Adipose tissue (tissue), 3 donors: Measurements from ENCODE around the gene TMEM53. TPM values are rescaled to one million over a fixed set of nuclear protein-coding genes. Genes with fewer than 3 reads are reported as not detected.
"Not testable (repeated sequence)": the region's sequence is repeated elsewhere in the genome, so short reads cannot be mapped to it uniquely, and the experiment has no call there.

Source experiments
- H3K27ac ChIP-seq: one replicate; pipeline ENCODE4 v1.5.1; 2013; ENCODE audit warnings: low read depth, low read length
- whole genome bisulfite sequencing, 3 donors: extraction: QIAGEN DNeasy Blood & Tissue Kit; methylation state at CpG; one replicate each; pipeline ENCODE4 v1.1.7; 2013; 5-methylcytosine and 5-hydroxymethylcytosine counted together
- polyA plus RNA-seq, 3 donors: library from polyadenylated mRNA; stranded (reverse); fragments of 200-250 nt; gene quantifications; one replicate each; pipeline ENCODE4 v1.2.3, GENCODE V29; 2013
- donor health status: healthy with polysubstance abuse.
- donor health status: Bipolar disorder and iron deficiency.
- donor health status: healthy.

The TMEM53 gene
- polyA plus RNA-seq, 3 donors = 9.0 to 24.6 (median 13.3) TPM

DNA sequence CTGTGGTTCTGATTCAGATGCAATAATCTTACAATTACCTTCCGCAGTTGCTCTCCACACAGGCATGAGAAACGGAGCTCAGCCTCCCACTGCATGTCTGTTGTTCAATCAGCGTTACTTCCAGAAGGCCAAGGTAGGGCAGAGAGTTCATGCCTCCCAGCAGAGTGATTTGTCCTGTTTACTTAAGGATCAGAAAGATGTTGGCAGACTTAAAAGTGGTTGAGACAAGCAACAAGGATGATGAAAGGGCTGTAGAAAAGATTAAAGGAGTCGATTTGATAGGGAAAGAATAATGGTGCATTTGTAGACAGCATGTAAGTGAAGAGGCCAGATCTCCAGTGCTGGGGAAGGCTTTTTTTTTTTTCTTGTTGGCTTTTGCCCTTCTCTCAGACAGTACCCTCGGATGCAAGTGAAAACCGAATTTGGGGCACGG is 26.9 kb upstream of the TMEM53 start:
- WGBS, 3 donors = 74 to 81% (median 75%) methylated on average over 7 of the region's 7 CpGs
- no peak overlapping the region for H3K27ac ChIP-seq

DNA sequence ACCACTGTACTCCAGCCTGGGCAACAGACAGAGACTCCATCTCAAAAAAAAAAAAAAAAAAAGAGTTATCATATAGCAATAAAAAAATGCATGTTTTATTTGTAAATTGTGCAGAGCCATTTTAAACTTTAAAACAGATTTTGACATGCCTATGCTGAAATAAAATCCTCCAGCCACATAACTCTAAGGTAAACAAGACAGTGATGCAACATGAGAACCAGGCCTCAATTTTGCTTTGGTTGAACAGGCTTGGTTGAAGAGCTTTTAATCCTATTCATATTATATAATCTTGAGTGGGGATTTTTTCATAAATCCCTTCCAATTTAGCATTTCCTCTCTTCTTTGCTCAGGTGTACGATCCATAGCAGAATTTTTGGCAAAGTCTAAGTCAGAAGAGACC is 26.3 kb upstream of the TMEM53 start:
- no peak overlapping the region for H3K27ac ChIP-seq
- WGBS, 3 donors = 78 to 89% (median 87%) methylated on average over 1 of the region's 1 CpG

- H3K27ac ChIP-seq = not testable (repeated sequence)
- 91 to 97% (median 93%) methylated on average over 9 of the region's 9 CpGs for WGBS, 3 donors
These were observed 25.1 kb upstream of the TMEM53 start for GRCh38 chr1:44699375-44699774.

DNA sequence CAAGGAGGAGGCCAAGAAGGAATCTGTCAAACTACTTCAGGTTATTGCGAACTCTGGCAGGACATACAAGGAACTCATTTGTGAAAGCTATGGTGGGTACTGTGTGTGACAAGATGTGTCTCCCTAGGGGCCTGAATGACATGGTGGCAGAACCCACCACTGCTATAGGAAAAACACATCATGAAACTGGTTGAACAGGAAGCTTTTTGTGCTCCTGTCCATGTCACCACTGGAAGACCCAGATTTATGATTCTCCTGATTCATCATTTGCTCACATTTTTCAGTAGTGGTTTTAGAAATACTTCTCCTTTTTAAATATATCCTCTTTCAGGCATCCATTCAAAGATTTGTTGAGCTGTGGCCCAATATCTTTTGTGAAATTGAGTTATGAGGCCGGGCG is 23.9 kb upstream of the TMEM53 start:
- WGBS, 3 donors = 66 to 86% (median 75%) methylated on average over 3 of the region's 3 CpGs
- H3K27ac ChIP-seq = no peak overlapping the region

GRCh38 chr1:44696789-44697345 is 22.6 kb upstream of the TMEM53 start:
- 62 to 67% (median 67%) methylated on average over 7 of the region's 7 CpGs for WGBS, 3 donors
- H3K27ac ChIP-seq = no peak overlapping the region

- 83 to 95% (median 94%) methylated on average over 3 of the region's 3 CpGs for WGBS, 3 donors
These were observed 21.8 kb upstream of the TMEM53 start for GRCh38 chr1:44696101-44696500.

GRCh38 chr1:44695671-44696070 is 21.4 kb upstream of the TMEM53 start:
- 88 to 94% (median 93%) methylated on average over 4 of the region's 4 CpGs for WGBS, 3 donors
- no peak overlapping the region for H3K27ac ChIP-seq

More at GRCh38 chr1:44696101-44696500, 21.8 kb upstream of the TMEM53 start:
- no peak overlapping the region for H3K27ac ChIP-seq

- 92 to 96% (median 94%) methylated on average over 7 of the region's 7 CpGs for WGBS, 3 donors
- H3K27ac ChIP-seq = no peak overlapping the region
These were observed 20.7 kb upstream of the TMEM53 start for GRCh38 chr1:44694863-44695478.

GRCh38 chr1:44693900-44694299 is 19.6 kb upstream of the TMEM53 start:
- WGBS, 3 donors = 93 to 95% (median 95%) methylated on average over 3 of the region's 3 CpGs
- no peak overlapping the region for H3K27ac ChIP-seq

- H3K27ac ChIP-seq = no peak overlapping the region
- 85 to 87% (median 85%) methylated on average over 2 of the region's 2 CpGs for WGBS, 3 donors
These were observed 18.9 kb upstream of the TMEM53 start for GRCh38 chr1:44693159-44693558.

- no peak overlapping the region for H3K27ac ChIP-seq
- 85% methylated on average over 3 of the region's 3 CpGs for WGBS, 3 donors
These were observed 15.1 kb upstream of the TMEM53 start for GRCh38 chr1:44689447-44689765.

DNA sequence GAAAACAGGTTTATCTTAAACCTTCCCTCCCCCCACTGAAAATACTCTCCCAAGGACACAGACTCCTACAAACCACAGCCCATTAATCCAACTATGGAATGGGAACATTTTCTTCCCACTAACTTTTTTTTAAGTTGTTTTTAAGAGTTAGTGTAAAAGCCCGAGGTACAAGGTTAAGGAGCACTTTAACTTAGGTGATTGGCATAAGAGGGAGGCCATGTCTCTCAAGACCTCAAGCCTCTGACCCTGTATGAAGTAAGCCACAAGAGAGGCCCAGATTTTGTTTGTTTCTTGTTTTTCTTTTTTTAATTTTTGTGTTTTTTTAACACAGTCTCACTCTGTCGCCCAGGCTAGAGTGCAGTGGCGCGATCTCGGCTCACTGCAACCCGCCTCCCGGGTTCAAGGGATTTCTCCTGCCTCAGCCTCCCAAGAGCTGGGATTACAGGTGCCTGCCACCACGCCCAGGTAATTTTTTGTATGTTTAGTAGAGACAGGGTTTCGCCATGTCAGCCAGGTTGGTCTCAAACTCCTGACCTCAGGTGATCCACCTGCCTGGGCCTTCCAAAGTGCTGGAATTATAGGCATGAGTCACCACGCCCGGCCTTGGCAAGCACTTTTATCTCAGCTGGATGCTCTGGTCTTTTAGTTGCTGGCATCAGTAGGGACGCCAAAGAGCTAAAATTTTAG is 14.6 kb upstream of the TMEM53 start:
- no peak overlapping the region for H3K27ac ChIP-seq
- WGBS, 3 donors = 81 to 90% (median 86%) methylated on average over 12 of the region's 12 CpGs

GRCh38 chr1:44685881-44686280 is 11.6 kb upstream of the TMEM53 start:
- 71 to 88% (median 75%) methylated on average over 8 of the region's 8 CpGs for WGBS, 3 donors
- H3K27ac ChIP-seq = no peak overlapping the region

DNA sequence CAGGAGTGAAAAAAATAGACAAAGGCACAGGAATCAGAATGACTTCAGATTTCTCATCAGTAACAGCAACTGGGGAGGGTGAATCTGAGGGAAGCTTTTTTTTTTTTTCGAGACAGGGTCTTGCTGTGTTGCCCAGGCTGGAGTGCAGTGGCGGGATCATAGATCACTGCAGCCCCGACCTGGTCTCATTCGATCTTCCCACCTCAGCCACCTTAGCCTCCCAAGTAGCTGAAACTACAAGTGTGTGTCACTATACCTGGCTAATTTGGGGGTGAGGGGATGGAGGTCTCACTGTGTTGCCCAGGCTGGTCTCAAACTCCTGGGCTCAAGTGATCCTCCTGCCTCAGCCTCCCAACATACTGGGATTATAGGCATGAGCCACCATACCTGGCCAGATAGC is 10.9 kb upstream of the TMEM53 start:
- H3K27ac ChIP-seq = no peak overlapping the region
- 90 to 96% (median 90%) methylated on average over 4 of the region's 4 CpGs for WGBS, 3 donors

- WGBS, 3 donors = 54 to 79% (median 70%) methylated on average over 1 of the region's 1 CpG
- no peak overlapping the region for H3K27ac ChIP-seq
These were observed 10.2 kb upstream of the TMEM53 start for GRCh38 chr1:44684525-44684924.

- 69 to 100% (median 83%) methylated on average over 3 of the region's 3 CpGs for WGBS, 3 donors
These were observed 8.6 kb upstream of the TMEM53 start for GRCh38 chr1:44682883-44683265.

DNA sequence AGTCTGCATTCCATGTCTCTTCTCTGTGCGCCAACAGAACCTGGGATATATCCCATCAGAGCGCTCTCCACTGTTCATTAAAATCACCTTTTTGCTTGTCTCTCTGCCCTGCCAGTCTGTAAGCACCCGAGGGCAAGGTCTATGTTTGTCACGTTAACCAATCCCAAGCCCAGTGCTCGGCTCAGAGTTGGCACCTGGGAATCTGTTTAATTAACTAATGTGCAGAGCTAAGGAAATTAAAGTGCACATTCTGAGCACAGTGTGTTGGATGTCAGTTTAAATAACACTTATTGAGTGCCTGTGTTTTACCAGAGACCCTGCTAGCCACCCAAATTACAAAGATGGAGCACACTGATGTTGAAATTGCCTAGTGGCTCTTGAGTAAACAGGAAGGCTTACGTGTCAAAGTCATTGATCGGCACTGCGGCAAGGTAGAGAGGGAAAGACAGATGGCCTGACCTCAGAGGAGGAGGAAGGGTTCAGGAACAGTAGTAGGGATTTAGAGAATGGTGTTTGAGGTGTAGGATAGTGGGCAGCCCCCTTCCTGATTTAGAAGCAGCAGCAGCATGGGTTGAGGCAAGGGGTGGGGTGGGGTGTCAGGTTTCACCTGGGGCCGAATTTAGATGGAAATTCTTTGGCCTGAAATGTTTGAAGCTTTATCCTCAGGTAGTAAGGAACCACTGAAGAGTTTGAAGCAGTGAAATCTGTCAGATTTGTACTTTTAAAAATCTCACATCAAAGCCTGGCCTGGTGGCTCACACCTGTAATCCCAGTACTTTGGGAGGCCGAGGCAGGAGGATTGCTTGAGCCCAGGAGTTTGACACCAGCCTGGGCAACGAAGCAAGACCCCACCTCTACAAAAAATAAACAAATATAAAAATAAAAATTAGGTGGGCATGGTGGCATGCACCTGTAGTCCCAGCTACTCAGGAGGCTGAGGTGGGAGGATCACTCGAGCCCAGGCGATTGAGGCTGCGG is 7.9 kb upstream of the TMEM53 start:
- WGBS, 3 donors = 67 to 78% (median 77%) methylated on average over 14 of the region's 14 CpGs
- no peak overlapping the region for H3K27ac ChIP-seq

More at GRCh38 chr1:44682883-44683265, 8.6 kb upstream of the TMEM53 start:
- H3K27ac ChIP-seq = no peak overlapping the region

GRCh38 chr1:44679468-44679867 is 5.2 kb upstream of the TMEM53 start:
- no peak overlapping the region for H3K27ac ChIP-seq
- WGBS, 3 donors = 86 to 91% (median 86%) methylated on average over 5 of the region's 5 CpGs

GRCh38 chr1:44678626-44679025 is 4.3 kb upstream of the TMEM53 start:
- whole genome bisulfite sequencing, 3 donors = 67 to 89% (median 79%) methylated on average over 4 of the region's 4 CpGs
- H3K27ac ChIP-seq = no peak overlapping the region
